Dermis blood vessel endothelial cell (primary cell): ENCODE measurements around the gene TMEM125. TPM values are rescaled to one million over a fixed set of nuclear protein-coding genes. Genes with fewer than 3 reads are reported as not detected.

ENCODE experiments used
- DNase-seq: peaks from one replicate; pipeline ENCODE4 v3.0.0; 2010
- total RNA-seq: library from RNA; depleted of rRNA; stranded (reverse); fragments of >200 nt; gene quantifications from 2 replicates; pipeline ENCODE4 v1.2.3, GENCODE V29; 2014

The TMEM125 gene
- total RNA-seq, 1 donor from 2014 or later = not detected

GRCh38 chr1:43247256-43247921 lies 22.4 kb upstream of the TMEM125 start:
- DNase-seq = no peak

- DNase-seq = no peak
Observed at GRCh38 chr1:43250351-43250761, 19.4 kb upstream of the TMEM125 start.

GRCh38 chr1:43251024-43251423 lies 18.8 kb upstream of the TMEM125 start:
- no peak for DNase-seq

- DNase-seq = no peak
Observed at GRCh38 chr1:43252225-43252624, 17.6 kb upstream of the TMEM125 start.

GRCh38 chr1:43253173-43253572 lies 16.6 kb upstream of the TMEM125 start:
- no peak for DNase-seq

GRCh38 chr1:43253876-43254275 lies 15.9 kb upstream of the TMEM125 start:
- DNase-seq = no peak

GRCh38 chr1:43255438-43256210 lies 14.2 kb upstream of the TMEM125 start:
- DNase-seq = no peak

GRCh38 chr1:43256675-43257570 lies 12.9 kb upstream of the TMEM125 start:
- no peak for DNase-seq

GRCh38 chr1:43258370-43258769 lies 11.4 kb upstream of the TMEM125 start:
- no peak for DNase-seq

GRCh38 chr1:43265431-43265830 lies 4.4 kb upstream of the TMEM125 start:
- no peak for DNase-seq

GRCh38 chr1:43266881-43267280 lies 2.9 kb upstream of the TMEM125 start:
- DNase-seq = no peak

GRCh38 chr1:43267291-43267805 lies 2.4 kb upstream of the TMEM125 start:
- no peak for DNase-seq

- no peak for DNase-seq
Observed at GRCh38 chr1:43267818-43268425, 1.9 kb upstream of the TMEM125 start.

- no peak for DNase-seq
Observed at GRCh38 chr1:43270421-43271095, 775 bp downstream of the TMEM125 start.

GRCh38 chr1:43271186-43272118 lies 1.7 kb downstream of the TMEM125 start:
- no peak for DNase-seq

- no peak for DNase-seq
Observed at GRCh38 chr1:43272161-43272560, 2.4 kb downstream of the TMEM125 start.

GRCh38 chr1:43272576-43273571 lies 3.1 kb downstream of the TMEM125 start:
- no peak for DNase-seq

- no peak for DNase-seq
Observed at GRCh38 chr1:43273708-43274107, 3.9 kb downstream of the TMEM125 start.

- peak; percentile 84 for DNase-seq
Observed at GRCh38 chr1:43274125-43274803, 4.5 kb downstream of the TMEM125 start.
